ENCODE results near the gene USP8. TPM values are rescaled to one million over a fixed set of nuclear protein-coding genes. Genes with fewer than 3 reads are reported as not detected.

The USP8 gene
- total RNA-seq, 6 donors from 2014 or later, result 21.8 to 65.4 (median 53.2) TPM

DNA sequence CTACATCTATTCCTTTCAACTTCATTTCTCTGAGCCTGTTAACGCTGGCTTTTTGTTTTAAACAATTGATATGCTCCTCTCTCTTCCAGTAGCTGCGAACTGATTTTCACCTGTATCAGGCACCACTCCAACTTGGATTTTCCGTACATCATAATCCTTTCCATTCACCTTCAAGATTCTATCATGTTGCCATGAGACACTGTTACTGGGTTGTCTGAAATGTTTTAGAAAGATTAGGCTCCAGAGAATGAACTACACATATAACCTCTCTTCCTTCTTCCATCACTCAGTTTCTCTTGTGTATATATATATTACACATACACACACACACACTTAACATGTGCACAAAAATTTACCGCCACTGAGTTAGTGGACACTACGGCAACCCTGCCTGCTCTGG lies 122.4 kb downstream of the USP8 start, which contains the start of gene USP50:
USP50 (minus strand) TSS at position 101 of the 400 bp plus-strand sequence. CDS start 141 bp downstream, outside the sequence.
- TF ChIP-seq, protein P1, sequence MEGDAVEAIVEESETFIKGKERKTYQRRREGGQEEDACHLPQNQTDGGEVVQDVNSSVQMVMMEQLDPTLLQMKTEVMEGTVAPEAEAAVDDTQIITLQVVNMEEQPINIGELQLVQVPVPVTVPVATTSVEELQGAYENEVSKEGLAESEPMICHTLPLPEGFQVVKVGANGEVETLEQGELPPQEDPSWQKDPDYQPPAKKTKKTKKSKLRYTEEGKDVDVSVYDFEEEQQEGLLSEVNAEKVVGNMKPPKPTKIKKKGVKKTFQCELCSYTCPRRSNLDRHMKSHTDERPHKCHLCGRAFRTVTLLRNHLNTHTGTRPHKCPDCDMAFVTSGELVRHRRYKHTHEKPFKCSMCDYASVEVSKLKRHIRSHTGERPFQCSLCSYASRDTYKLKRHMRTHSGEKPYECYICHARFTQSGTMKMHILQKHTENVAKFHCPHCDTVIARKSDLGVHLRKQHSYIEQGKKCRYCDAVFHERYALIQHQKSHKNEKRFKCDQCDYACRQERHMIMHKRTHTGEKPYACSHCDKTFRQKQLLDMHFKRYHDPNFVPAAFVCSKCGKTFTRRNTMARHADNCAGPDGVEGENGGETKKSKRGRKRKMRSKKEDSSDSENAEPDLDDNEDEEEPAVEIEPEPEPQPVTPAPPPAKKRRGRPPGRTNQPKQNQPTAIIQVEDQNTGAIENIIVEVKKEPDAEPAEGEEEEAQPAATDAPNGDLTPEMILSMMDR (IDR thresholded peaks at IDR 0.05), result no peak
- TF ChIP-seq POLR2A (IDR thresholded peaks at IDR 0.05) (no peak), EP300 (IDR thresholded peaks at IDR 0.05) (no peak), POLR2AphosphoS5 (IDR thresholded peaks at IDR 0.05) (no peak)
- H3K27ac ChIP-seq, result no peak within 1 kb of the TSS
- 91 to 96% methylated on average over 5 of the region's 5 CpGs for WGBS, 2 donors
- ATAC-seq (ENCODE audit: low FRiP score in 2 of 2) (no peak), DNase-seq (no peak)
- no peaks in the 10 kb centered on the region for H3K27me3 ChIP-seq
- H3K9me3 ChIP-seq, result no peaks in the 10 kb centered on the region
- H3K4me3 ChIP-seq, result no peak within 1 kb of the TSS
- H3K36me3 ChIP-seq, result no peaks in the 10 kb centered on the region
- no peaks in the 10 kb centered on the region for H3K4me1 ChIP-seq

DNA sequence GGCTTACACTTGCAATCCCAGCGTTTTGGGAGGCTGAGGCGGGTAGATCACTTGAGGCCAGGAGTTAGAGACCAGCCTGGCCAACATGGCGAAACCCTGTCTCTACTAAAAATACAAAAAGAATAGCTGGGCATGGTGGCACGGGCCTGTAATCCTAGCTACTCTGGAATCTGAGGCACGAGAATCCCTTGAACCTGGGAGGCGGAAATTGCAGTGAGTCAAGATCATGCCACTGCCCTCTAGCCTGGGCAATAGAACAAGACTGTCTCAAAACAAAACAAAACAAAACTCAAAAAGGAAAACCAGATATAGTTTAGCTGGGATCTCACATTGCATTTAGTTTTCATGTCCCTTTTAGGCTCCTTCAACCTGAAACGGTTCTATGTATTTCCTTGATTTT lies 125.1 kb downstream of the USP8 start:
- WGBS, 2 donors, result 80 to 87% methylated on average over 7 of the region's 7 CpGs
- TF ChIP-seq POLR2A (IDR thresholded peaks at IDR 0.05) (no peak), POLR2AphosphoS5 (IDR thresholded peaks at IDR 0.05) (no peak), EP300 (IDR thresholded peaks at IDR 0.05) (no peak)
- TF ChIP-seq, protein P1 (IDR thresholded peaks at IDR 0.05), result no peak
- no peaks in the 10 kb centered on the region for H3K36me3 ChIP-seq
- no peak overlapping the region for H3K27ac ChIP-seq
- H3K4me1 ChIP-seq, result no peaks in the 10 kb centered on the region
- no peaks in the 10 kb centered on the region for H3K9me3 ChIP-seq
- no peak overlapping the region for H3K4me3 ChIP-seq
- DNase-seq, result no peak
- no peaks in the 10 kb centered on the region for H3K27me3 ChIP-seq
- no peak for ATAC-seq (ENCODE audit: low FRiP score in 2 of 2)

DNA sequence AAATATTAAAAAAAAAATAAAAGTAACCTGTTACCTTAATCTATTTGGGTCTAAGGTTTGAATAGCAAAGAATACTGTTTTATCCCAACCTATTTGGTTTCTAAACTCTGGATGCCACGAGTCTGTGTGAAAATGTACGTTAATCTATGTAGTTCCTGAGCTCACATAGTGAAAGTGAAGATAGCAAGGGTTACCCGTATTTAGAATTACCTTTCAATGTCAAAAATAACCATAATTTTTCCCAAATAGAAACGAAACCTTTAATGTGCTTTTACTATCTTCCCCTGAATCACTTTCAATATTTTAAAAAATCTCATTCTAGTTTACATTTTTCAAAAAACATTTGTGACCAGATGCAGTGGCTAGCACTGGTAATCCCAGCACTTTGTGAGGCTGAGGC lies 128.0 kb downstream of the USP8 start:
- no peaks in the 10 kb centered on the region for H3K4me1 ChIP-seq
- TF ChIP-seq POLR2AphosphoS5 (IDR thresholded peaks at IDR 0.05), result no peak
- no peak for TF ChIP-seq EP300 (IDR thresholded peaks at IDR 0.05)
- no peaks in the 10 kb centered on the region for H3K9me3 ChIP-seq
- 78 to 91% methylated on average over 4 of the region's 4 CpGs for WGBS, 2 donors
- no peak overlapping the region for H3K4me3 ChIP-seq
- H3K36me3 ChIP-seq, result peaks cover 0 to 1% (median 0%) of the 10 kb centered on the region in 4 donors
- no peak for DNase-seq
- H3K27ac ChIP-seq, result no peak overlapping the region
- no peaks in the 10 kb centered on the region for H3K27me3 ChIP-seq
- ATAC-seq (ENCODE audit: low FRiP score in 2 of 2), result no peak

DNA sequence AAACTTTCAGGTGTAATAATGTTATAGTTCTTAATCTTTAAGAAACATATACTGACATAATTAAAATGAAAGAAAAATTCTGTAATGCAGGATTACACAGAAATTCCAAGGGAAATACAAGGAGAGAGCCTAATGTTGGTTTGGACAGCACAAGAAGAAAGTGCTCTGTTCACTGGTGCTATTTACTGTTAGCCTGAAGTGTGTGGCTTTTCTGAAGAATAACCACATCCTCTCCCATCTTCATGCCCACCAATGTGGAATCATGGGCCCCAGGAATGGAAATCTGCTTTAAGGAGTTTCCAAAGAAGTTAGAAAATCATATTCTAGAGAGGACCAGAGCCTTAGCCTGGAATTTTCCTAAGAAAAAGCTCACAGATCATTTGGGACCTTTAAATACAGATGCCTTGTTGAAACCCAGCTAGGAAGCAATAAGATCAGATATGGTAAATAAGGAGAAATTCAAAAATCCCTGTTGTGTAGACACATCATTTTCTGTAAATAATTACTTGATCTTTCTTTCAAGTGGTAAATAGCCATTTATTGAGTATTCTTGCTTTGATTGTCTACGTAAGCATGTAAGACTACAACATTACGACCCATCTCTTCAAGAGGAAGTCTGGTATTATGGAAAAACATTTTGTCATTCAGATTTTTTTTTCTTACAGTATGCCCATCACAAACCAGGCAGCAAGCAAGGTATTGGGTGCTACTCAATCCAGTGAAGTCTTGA lies 132.6 kb downstream of the USP8 start:
- Histone ChIP-seq H3K9me3 (no peaks in the 10 kb centered on the region), H3K27ac (no peak overlapping the region), H3K4me1 (no peaks in the 10 kb centered on the region), H3K4me3 (no peak overlapping the region), H3K27me3 (no peaks in the 10 kb centered on the region), H3K36me3 (peaks cover 0 to 32% (median 10%) of the 10 kb centered on the region in 4 donors)
- ATAC-seq (ENCODE audit: low FRiP score in 2 of 2) (no peak), DNase-seq (no peak)
- 83 to 91% methylated on average over 2 of the region's 2 CpGs for WGBS, 2 donors
- TF ChIP-seq POLR2AphosphoS5 (IDR thresholded peaks at IDR 0.05), result no peak
- TF ChIP-seq EP300 (IDR thresholded peaks at IDR 0.05), result no peak
- TF ChIP-seq, protein P1 (IDR thresholded peaks at IDR 0.05), result no peak
- no peak for TF ChIP-seq POLR2A (IDR thresholded peaks at IDR 0.05)

DNA sequence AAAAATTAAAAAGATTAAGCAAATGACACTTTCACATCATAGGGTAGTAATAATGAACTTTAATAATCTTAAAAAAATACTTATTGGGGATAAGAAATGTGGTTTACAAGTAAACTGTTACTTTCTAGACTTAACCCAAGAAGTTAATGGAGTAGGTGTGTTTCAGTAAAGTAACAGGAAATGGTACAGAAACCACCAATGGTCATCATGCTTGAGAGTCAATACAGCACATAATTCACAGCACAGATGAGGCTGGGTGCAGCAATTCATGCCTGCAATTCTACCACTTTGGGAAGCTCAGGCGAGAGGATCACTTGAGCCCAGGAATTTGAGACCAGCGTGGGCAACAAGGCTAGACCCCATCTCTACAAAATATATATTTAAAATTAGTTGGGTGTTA lies 133.8 kb downstream of the USP8 start:
- TF ChIP-seq POLR2A (IDR thresholded peaks at IDR 0.05) (no peak), POLR2AphosphoS5 (IDR thresholded peaks at IDR 0.05) (no peak), EP300 (IDR thresholded peaks at IDR 0.05) (no peak)
- TF ChIP-seq, protein P1 (IDR thresholded peaks at IDR 0.05), result no peak
- no peaks in the 10 kb centered on the region for H3K27me3 ChIP-seq

More for the DNA sequence above, 133.8 kb downstream of the USP8 start:
- peaks cover 4 to 44% (median 18%) of the 10 kb centered on the region in 4 donors for H3K36me3 ChIP-seq
- no peak overlapping the region for H3K4me3 ChIP-seq
- no peak for DNase-seq
- H3K9me3 ChIP-seq, result no peaks in the 10 kb centered on the region
- WGBS, 2 donors, result 94 to 100% methylated on average over 2 of the region's 2 CpGs
- H3K4me1 ChIP-seq, result no peaks in the 10 kb centered on the region
- no peak for ATAC-seq (ENCODE audit: low FRiP score in 2 of 2)
- H3K27ac ChIP-seq, result no peak overlapping the region
